ENCODE data around the gene WDR33. TPM values are rescaled to one million over a fixed set of nuclear protein-coding genes. Genes with fewer than 3 reads are reported as not detected.
"Not testable (repeated sequence)": the region's sequence is repeated elsewhere in the genome, so short reads cannot be mapped to it uniquely, and the experiment has no call there.

Gene WDR33
- total RNA-seq, 1 donor from 2014 or later, result 37.1 TPM

DNA sequence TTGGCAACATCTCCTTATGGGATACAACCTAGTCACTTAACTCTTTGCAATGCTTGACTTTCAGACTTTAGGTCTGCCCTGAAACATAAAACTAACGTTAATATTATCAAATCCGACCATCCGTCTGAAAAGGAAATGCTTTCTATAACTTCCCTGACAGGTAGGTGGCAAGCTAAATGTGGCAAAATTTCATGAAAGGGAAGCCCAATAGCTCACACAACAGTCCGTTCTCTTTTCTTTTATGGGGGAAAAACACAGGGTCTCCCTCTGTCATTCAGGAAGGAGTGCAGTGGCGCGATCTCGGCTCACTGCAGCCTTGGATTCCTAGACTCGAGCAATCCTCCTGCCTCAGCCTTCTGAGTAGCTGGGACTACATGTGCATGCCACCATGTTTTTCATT lies 56.8 kb downstream of the WDR33 start:
- Histone ChIP-seq H3K27ac (no peak overlapping the region), H3K4me3 (no peak overlapping the region), H3K9me3 (no peaks in the 10 kb centered on the region), H3K4me1 (no peaks in the 10 kb centered on the region), H3K27me3 (no peaks in the 10 kb centered on the region), H3K36me3 (no peaks in the 10 kb centered on the region)
- TF ChIP-seq POLR2AphosphoS5 (IDR thresholded peaks at IDR 0.05; ENCODE audit: insufficient read depth in 1 of 2, low read depth in 1 of 2), result no peak
- TF ChIP-seq, protein P1, sequence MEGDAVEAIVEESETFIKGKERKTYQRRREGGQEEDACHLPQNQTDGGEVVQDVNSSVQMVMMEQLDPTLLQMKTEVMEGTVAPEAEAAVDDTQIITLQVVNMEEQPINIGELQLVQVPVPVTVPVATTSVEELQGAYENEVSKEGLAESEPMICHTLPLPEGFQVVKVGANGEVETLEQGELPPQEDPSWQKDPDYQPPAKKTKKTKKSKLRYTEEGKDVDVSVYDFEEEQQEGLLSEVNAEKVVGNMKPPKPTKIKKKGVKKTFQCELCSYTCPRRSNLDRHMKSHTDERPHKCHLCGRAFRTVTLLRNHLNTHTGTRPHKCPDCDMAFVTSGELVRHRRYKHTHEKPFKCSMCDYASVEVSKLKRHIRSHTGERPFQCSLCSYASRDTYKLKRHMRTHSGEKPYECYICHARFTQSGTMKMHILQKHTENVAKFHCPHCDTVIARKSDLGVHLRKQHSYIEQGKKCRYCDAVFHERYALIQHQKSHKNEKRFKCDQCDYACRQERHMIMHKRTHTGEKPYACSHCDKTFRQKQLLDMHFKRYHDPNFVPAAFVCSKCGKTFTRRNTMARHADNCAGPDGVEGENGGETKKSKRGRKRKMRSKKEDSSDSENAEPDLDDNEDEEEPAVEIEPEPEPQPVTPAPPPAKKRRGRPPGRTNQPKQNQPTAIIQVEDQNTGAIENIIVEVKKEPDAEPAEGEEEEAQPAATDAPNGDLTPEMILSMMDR (IDR thresholded peaks at IDR 0.05), result no peak
- TF ChIP-seq POLR2A (IDR thresholded peaks at IDR 0.05), result no peak
- intact Hi-C loops (cut with DNase I), result no loop called here
- DNase-seq (ENCODE audit: extremely low spot score in 2 of 2), result no peak

- H3K4me1 ChIP-seq, result no peaks in the 10 kb centered on the region
- no peaks in the 10 kb centered on the region for H3K9me3 ChIP-seq
- H3K4me3 ChIP-seq, result no peak overlapping the region
- no peak for TF ChIP-seq POLR2AphosphoS5 (IDR thresholded peaks at IDR 0.05; ENCODE audit: insufficient read depth in 1 of 2, low read depth in 1 of 2)
- TF ChIP-seq POLR2A (IDR thresholded peaks at IDR 0.05), result no peak
- TF ChIP-seq, protein P1 (IDR thresholded peaks at IDR 0.05), result no peak
- no peaks in the 10 kb centered on the region for H3K27me3 ChIP-seq
- DNase-seq (ENCODE audit: extremely low spot score in 2 of 2), result no peak
- intact Hi-C loops (cut with DNase I), result no loop called here
- no peaks in the 10 kb centered on the region for H3K36me3 ChIP-seq
- no peak overlapping the region for H3K27ac ChIP-seq
Measured at GRCh38 chr2:127753374-127753773, 57.6 kb downstream of the WDR33 start.

- H3K27me3 ChIP-seq; H3K9me3 ChIP-seq; H3K4me3 ChIP-seq; intact Hi-C loops (cut with DNase I); H3K27ac ChIP-seq; H3K4me1 ChIP-seq; H3K36me3 ChIP-seq; DNase-seq (ENCODE audit: extremely low spot score in 2 of 2): not testable (repeated sequence)
Measured at GRCh38 chr2:127749537-127749936, 61.4 kb downstream of the WDR33 start.

DNA sequence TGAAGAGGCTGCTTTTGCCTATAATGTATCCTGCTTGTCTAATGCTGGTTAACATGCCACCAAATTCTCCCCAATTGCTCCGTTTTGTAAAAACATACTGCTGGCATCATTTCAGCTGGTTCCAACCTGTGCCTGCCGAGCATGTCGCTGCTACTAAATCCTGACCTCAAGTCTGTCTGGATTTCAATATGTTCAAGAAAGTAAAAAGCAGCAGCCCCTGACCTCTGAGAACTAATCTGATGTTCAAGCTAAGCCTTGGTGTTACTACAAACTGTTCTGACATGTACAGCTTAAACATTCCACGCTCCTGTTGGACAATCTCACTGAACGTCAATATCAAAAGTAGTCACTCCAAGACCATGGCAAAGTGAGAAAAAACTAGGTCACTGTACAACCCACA lies 63.4 kb downstream of the WDR33 start:
- Histone ChIP-seq H3K4me3 (no peak overlapping the region), H3K9me3 (no peaks in the 10 kb centered on the region), H3K27ac (no peak overlapping the region), H3K27me3 (no peaks in the 10 kb centered on the region), H3K4me1 (no peaks in the 10 kb centered on the region), H3K36me3 (no peaks in the 10 kb centered on the region)
- TF ChIP-seq, protein P1 (IDR thresholded peaks at IDR 0.05), result no peak
- TF ChIP-seq POLR2A (IDR thresholded peaks at IDR 0.05) (no peak), POLR2AphosphoS5 (IDR thresholded peaks at IDR 0.05; ENCODE audit: insufficient read depth in 1 of 2, low read depth in 1 of 2) (no peak)
- no peak for DNase-seq (ENCODE audit: extremely low spot score in 2 of 2)
- intact Hi-C loops (cut with DNase I), result no loop called here

- DNase-seq (ENCODE audit: extremely low spot score in 2 of 2), result no peak
- no peaks in the 10 kb centered on the region for H3K4me1 ChIP-seq
- no peaks in the 10 kb centered on the region for H3K27me3 ChIP-seq
- H3K9me3 ChIP-seq, result no peaks in the 10 kb centered on the region
- H3K4me3 ChIP-seq, result no peak overlapping the region
- H3K27ac ChIP-seq, result no peak overlapping the region
- intact Hi-C loops (cut with DNase I), result no loop called here
- no peaks in the 10 kb centered on the region for H3K36me3 ChIP-seq
- TF ChIP-seq POLR2AphosphoS5 (IDR thresholded peaks at IDR 0.05; ENCODE audit: insufficient read depth in 1 of 2, low read depth in 1 of 2) (no peak), POLR2A (IDR thresholded peaks at IDR 0.05) (no peak)
- TF ChIP-seq, protein P1 (IDR thresholded peaks at IDR 0.05), result no peak
Measured at GRCh38 chr2:127743477-127744026, 67.4 kb downstream of the WDR33 start.
